ENCODE data around the gene EME1.

DNA sequence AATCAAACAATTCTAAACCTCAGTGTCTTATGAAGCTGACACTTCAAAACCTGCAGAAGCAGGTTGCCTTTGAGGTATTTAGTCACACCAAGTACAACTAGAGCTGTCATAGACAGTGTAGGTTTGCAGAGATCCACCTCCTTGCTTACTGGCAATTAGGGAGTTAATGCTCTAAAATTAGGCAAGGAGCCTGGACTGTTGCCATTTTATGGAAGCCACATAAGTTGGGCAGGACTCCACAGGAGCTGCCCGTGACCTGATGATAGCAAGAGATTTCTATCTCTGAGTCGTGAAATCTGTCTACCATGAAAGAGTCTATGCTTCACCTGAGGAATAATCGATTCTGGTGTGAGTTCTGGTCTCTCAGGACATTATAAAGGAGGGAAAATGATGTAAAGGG, 8.9 kb downstream of the EME1 start:
- no peak for TF ChIP-seq POLR2A (IDR thresholded peaks at IDR 0.05; ENCODE audit: low read depth, low read length)
- no peak for TF ChIP-seq CTCF (conservative IDR thresholded peaks at IDR 0.05; ENCODE audit: low read depth, low read length)
- no peak for TF ChIP-seq MXI1 (IDR thresholded peaks at IDR 0.05; ENCODE audit: borderline replicate concordance, low read depth, low read length)
- no peak for TF ChIP-seq SMC3 (IDR thresholded peaks at IDR 0.05; ENCODE audit: low read depth, low read length)
